GM12891 (cell line): Measurements from ENCODE around the gene SPC24.
"Not testable (repeated sequence)": the region's sequence is repeated elsewhere in the genome, so short reads cannot be mapped to it uniquely, and the experiment has no call there.

Source experiments
- PAX5 ChIP-seq: IDR thresholded peaks from 2 replicates; pipeline ENCODE4 v1.6.1; 2011; ENCODE audit warnings: low read length, moderate library complexity, mild to moderate bottlenecking; ENCODE audit not compliant: insufficient read depth, severe bottlenecking
- POLR2A ChIP-seq: IDR thresholded peaks from 2 replicates; pipeline ENCODE4 v1.6.1; 2011; ENCODE audit warnings: low read depth, low read length, control low read depth
- TAF1 ChIP-seq: IDR thresholded peaks from 2 replicates; pipeline ENCODE4 v1.6.1; 2011; ENCODE audit warnings: low read depth, low read length, control low read depth

DNA sequence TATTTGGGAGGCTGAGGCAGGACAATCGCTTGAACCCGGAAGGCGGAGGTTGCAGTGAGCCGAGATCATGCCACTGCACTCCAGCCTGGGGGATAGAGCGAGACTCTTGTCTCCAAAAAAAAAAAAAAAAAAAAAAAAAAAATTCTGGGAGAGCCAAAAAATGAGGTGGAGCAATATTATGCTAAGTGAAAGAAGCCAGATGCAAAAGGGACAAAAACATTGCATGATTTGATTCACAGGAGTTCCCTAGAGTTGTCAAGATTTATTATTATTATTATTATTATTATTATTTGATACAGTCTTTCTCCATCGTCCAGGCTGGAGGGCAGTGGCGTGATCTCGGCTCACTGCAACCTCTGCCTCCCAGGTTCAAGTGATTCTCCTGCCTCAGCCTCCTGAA is 25.4 kb upstream of the SPC24 start:
- TF ChIP-seq POLR2A, PAX5, TAF1: not testable (repeated sequence)
